ENCODE measurements around the gene CAVIN2. TPM values are rescaled to one million over a fixed set of nuclear protein-coding genes. Genes with fewer than 3 reads are reported as not detected.

The CAVIN2 gene
- polyA plus RNA-seq, 1 of the 3 experiments (the other 2 are of a cell fraction), result 1.5 TPM

DNA sequence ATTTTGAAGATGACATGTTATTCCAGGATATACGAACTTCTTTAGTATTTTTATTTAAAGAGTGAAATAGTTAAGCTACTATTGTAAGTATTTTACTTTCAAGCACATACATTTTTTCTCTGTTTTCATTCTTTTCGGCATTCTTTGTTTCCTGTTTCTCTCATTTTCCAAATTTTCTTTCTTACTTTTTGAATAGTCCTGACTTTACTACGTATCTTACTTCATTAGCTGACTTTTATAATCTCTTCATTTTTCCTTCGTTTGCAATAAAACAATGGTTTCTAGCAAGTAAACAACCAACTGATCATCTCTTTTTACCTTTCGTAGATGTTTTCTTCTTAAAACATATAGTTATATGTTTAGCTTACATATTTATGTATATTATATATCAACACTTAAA, 11.8 kb downstream of the CAVIN2 start:
- Histone ChIP-seq H3F3A (replicated peaks; ENCODE audit: insufficient read depth) (peaks cover 13% of the 10 kb centered on the region), H2AFZ (ENCODE audit: low read depth) (no peak overlapping the region), H3K9me2 (no peaks in the 10 kb centered on the region), H3K9ac (no peak overlapping the region), H3K4me1 (ENCODE audit: control insufficient read depth in 1 of 2, insufficient read depth in 2 of 2, low read depth in 1 of 2, low read length in 1 of 2) (no peaks in the 10 kb centered on the region; a peak in 1 of 4 replicates), H3K9me3 (no peaks in the 10 kb centered on the region; the same call in 1 of the 2 replicates), H3K79me2 (ENCODE audit: insufficient read depth) (no peaks in the 10 kb centered on the region), H4K20me1 (ENCODE audit: insufficient read depth) (no peaks in the 10 kb centered on the region), H3K36me3 (replicated peaks in 1 of 2; ENCODE audit: control insufficient read depth in 1 of 2, insufficient read depth in 2 of 2, low read length in 1 of 2) (no peaks in the 10 kb centered on the region), H3K27ac (ENCODE audit: low read depth in 2 of 2, low read length in 1 of 2) (no peak overlapping the region), H3K4me3 (ENCODE audit: low read depth in 2 of 2, low read length in 1 of 2) (no peak overlapping the region), H3K27me3 (ENCODE audit: insufficient read depth) (no peaks in the 10 kb centered on the region), H3K4me2 (no peak overlapping the region)
- ChIA-PET POLR2A (no interaction called here), CTCF (interaction anchor here (1.4 to 2.2 kb wide), 2 partner anchors 23 to 327 kb away, joined by 7 to 9 read pairs; no protein-coding TSS in a partner anchor)
- TF ChIP-seq EP300 (IDR thresholded peaks at IDR 0.05; ENCODE audit: borderline replicate concordance in 1 of 2, low read depth in 1 of 2, low read length in 1 of 2), result no peak
- TF ChIP-seq, protein P1, sequence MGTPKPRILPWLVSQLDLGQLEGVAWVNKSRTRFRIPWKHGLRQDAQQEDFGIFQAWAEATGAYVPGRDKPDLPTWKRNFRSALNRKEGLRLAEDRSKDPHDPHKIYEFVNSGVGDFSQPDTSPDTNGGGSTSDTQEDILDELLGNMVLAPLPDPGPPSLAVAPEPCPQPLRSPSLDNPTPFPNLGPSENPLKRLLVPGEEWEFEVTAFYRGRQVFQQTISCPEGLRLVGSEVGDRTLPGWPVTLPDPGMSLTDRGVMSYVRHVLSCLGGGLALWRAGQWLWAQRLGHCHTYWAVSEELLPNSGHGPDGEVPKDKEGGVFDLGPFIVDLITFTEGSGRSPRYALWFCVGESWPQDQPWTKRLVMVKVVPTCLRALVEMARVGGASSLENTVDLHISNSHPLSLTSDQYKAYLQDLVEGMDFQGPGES (IDR thresholded peaks at IDR 0.05; ENCODE audit: low read depth, low read length), result no peak
- TF ChIP-seq, protein P2, sequence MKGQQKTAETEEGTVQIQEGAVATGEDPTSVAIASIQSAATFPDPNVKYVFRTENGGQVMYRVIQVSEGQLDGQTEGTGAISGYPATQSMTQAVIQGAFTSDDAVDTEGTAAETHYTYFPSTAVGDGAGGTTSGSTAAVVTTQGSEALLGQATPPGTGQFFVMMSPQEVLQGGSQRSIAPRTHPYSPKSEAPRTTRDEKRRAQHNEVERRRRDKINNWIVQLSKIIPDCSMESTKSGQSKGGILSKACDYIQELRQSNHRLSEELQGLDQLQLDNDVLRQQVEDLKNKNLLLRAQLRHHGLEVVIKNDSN (IDR thresholded peaks at IDR 0.05; ENCODE audit: borderline replicate concordance, low read depth), result no peak
- TF ChIP-seq POLR2AphosphoS5 (IDR thresholded peaks at IDR 0.05; ENCODE audit: low read depth, low read length), result no peak
- no peak for TF ChIP-seq RAD21 (IDR thresholded peaks at IDR 0.05; ENCODE audit: low read length)
- TF ChIP-seq MAX (IDR thresholded peaks at IDR 0.05; ENCODE audit: low read depth), result no peak
- TF ChIP-seq YY1 (IDR thresholded peaks at IDR 0.05; ENCODE audit: low read depth), result no peak
- 91% methylated on average over 5 of the region's 5 CpGs for WGBS (ENCODE audit: low lambda C conversion rate)
- DNase-seq, result no peak

GRCh38 chr2:191833356-191833755, 13.5 kb downstream of the CAVIN2 start:
- no peak for DNase-seq
- H3K9ac ChIP-seq, result no peak overlapping the region
- WGBS (ENCODE audit: low lambda C conversion rate), result 87% methylated on average over 4 of the region's 4 CpGs
- no peak overlapping the region for H3K27ac ChIP-seq (ENCODE audit: low read depth in 2 of 2, low read length in 1 of 2)
- H3F3A ChIP-seq (replicated peaks; ENCODE audit: insufficient read depth), result peaks cover 13% of the 10 kb centered on the region
- H3K4me3 ChIP-seq (ENCODE audit: low read depth in 2 of 2, low read length in 1 of 2), result no peak overlapping the region
- no peaks in the 10 kb centered on the region for H4K20me1 ChIP-seq (ENCODE audit: insufficient read depth)
- no peaks in the 10 kb centered on the region; the same call in 1 of the 2 replicates for H3K9me3 ChIP-seq
- ChIA-PET POLR2A (no interaction called here), CTCF (interaction anchor here (1.1 kb wide), 1 partner anchor 21 kb away, joined by 3 read pairs; no protein-coding TSS in a partner anchor)
- no peaks in the 10 kb centered on the region; a peak in 1 of 4 replicates for H3K4me1 ChIP-seq (ENCODE audit: control insufficient read depth in 1 of 2, insufficient read depth in 2 of 2, low read depth in 1 of 2, low read length in 1 of 2)
- H3K27me3 ChIP-seq (ENCODE audit: insufficient read depth), result no peaks in the 10 kb centered on the region
- H3K9me2 ChIP-seq, result no peaks in the 10 kb centered on the region
- H3K4me2 ChIP-seq, result no peak overlapping the region
- TF ChIP-seq FOSL2 (IDR thresholded peaks at IDR 0.05; ENCODE audit: borderline replicate concordance, low read depth), result no peak
- no peak for TF ChIP-seq EP300 (IDR thresholded peaks at IDR 0.05; ENCODE audit: borderline replicate concordance in 1 of 2, low read depth in 1 of 2, low read length in 1 of 2)
- TF ChIP-seq MAX (IDR thresholded peaks at IDR 0.05; ENCODE audit: low read depth), result no peak
- TF ChIP-seq CTCF (IDR thresholded peaks at IDR 0.05), result no peak
- no peak for TF ChIP-seq RCOR1 (IDR thresholded peaks at IDR 0.05; ENCODE audit: low read length)
- no peak for TF ChIP-seq USF2 (IDR thresholded peaks at IDR 0.05; ENCODE audit: borderline replicate concordance, low read depth, low read length)
- no peak for TF ChIP-seq MXI1 (IDR thresholded peaks at IDR 0.05; ENCODE audit: low read depth, low read length)
- no peak for TF ChIP-seq NFIC (IDR thresholded peaks at IDR 0.05; ENCODE audit: borderline replicate concordance)
- TF ChIP-seq, protein P3, sequence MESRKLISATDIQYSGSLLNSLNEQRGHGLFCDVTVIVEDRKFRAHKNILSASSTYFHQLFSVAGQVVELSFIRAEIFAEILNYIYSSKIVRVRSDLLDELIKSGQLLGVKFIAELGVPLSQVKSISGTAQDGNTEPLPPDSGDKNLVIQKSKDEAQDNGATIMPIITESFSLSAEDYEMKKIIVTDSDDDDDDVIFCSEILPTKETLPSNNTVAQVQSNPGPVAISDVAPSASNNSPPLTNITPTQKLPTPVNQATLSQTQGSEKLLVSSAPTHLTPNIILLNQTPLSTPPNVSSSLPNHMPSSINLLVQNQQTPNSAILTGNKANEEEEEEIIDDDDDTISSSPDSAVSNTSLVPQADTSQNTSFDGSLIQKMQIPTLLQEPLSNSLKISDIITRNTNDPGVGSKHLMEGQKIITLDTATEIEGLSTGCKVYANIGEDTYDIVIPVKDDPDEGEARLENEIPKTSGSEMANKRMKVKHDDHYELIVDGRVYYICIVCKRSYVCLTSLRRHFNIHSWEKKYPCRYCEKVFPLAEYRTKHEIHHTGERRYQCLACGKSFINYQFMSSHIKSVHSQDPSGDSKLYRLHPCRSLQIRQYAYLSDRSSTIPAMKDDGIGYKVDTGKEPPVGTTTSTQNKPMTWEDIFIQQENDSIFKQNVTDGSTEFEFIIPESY (IDR thresholded peaks at IDR 0.05; ENCODE audit: borderline replicate concordance, low read depth), result no peak
- H2AFZ ChIP-seq (ENCODE audit: low read depth), result no peak overlapping the region
- no peaks in the 10 kb centered on the region for H3K79me2 ChIP-seq (ENCODE audit: insufficient read depth)
- no peaks in the 10 kb centered on the region for H3K36me3 ChIP-seq (replicated peaks in 1 of 2; ENCODE audit: control insufficient read depth in 1 of 2, insufficient read depth in 2 of 2, low read length in 1 of 2)

Data from SK-N-SH (cell line).